Measurements from ENCODE around the gene KIAA0513.

KIAA0513 gene

GRCh38 chr16:85137323-85138072, 109.9 kb downstream of the KIAA0513 start:
- H3K36me3 ChIP-seq (ENCODE audit: control insufficient read depth, insufficient read depth, low read length) = no peaks in the 10 kb centered on the region
- H3K4me1 ChIP-seq (ENCODE audit: control insufficient read depth, insufficient read depth, low read length, poor library complexity, severe bottlenecking) = no peaks in the 10 kb centered on the region
- no peak overlapping the region for H3K27ac ChIP-seq (ENCODE audit: insufficient read depth, low read length, poor library complexity, severe bottlenecking)
- no peak overlapping the region for H3K4me3 ChIP-seq (ENCODE audit: insufficient read depth, low read depth, low read length, poor library complexity, severe bottlenecking)
- no peaks in the 10 kb centered on the region for H3K27me3 ChIP-seq (replicated peaks; ENCODE audit: control insufficient read depth, insufficient read depth, low read length, poor library complexity, severe bottlenecking)
- no peak for DNase-seq
- no peaks in the 10 kb centered on the region for H3K9me3 ChIP-seq (ENCODE audit: control insufficient read depth, low read length)

GRCh38 chr16:85138073-85138824, 110.7 kb downstream of the KIAA0513 start:
- Histone ChIP-seq H3K4me3 (ENCODE audit: insufficient read depth, low read depth, low read length, poor library complexity, severe bottlenecking) (no peak overlapping the region), H3K9me3 (ENCODE audit: control insufficient read depth, low read length) (no peaks in the 10 kb centered on the region), H3K4me1 (ENCODE audit: control insufficient read depth, insufficient read depth, low read length, poor library complexity, severe bottlenecking) (no peaks in the 10 kb centered on the region), H3K27ac (ENCODE audit: insufficient read depth, low read length, poor library complexity, severe bottlenecking) (no peak overlapping the region), H3K27me3 (replicated peaks; ENCODE audit: control insufficient read depth, insufficient read depth, low read length, poor library complexity, severe bottlenecking) (no peaks in the 10 kb centered on the region), H3K36me3 (ENCODE audit: control insufficient read depth, insufficient read depth, low read length) (no peaks in the 10 kb centered on the region)
- no peak for DNase-seq

GRCh38 chr16:85138825-85139627, 111.4 kb downstream of the KIAA0513 start:
- Histone ChIP-seq H3K4me1 (ENCODE audit: control insufficient read depth, insufficient read depth, low read length, poor library complexity, severe bottlenecking) (no peaks in the 10 kb centered on the region), H3K9me3 (ENCODE audit: control insufficient read depth, low read length) (no peaks in the 10 kb centered on the region), H3K4me3 (ENCODE audit: insufficient read depth, low read depth, low read length, poor library complexity, severe bottlenecking) (no peak overlapping the region), H3K27me3 (replicated peaks; ENCODE audit: control insufficient read depth, insufficient read depth, low read length, poor library complexity, severe bottlenecking) (no peaks in the 10 kb centered on the region), H3K27ac (ENCODE audit: insufficient read depth, low read length, poor library complexity, severe bottlenecking) (no peak overlapping the region), H3K36me3 (ENCODE audit: control insufficient read depth, insufficient read depth, low read length) (no peaks in the 10 kb centered on the region)
- DNase-seq = no peak

- H3K27ac ChIP-seq (ENCODE audit: insufficient read depth, low read length, poor library complexity, severe bottlenecking) = no peak overlapping the region
- H3K4me1 ChIP-seq (ENCODE audit: control insufficient read depth, insufficient read depth, low read length, poor library complexity, severe bottlenecking) = no peaks in the 10 kb centered on the region
- no peaks in the 10 kb centered on the region for H3K27me3 ChIP-seq (replicated peaks; ENCODE audit: control insufficient read depth, insufficient read depth, low read length, poor library complexity, severe bottlenecking)
- H3K9me3 ChIP-seq (ENCODE audit: control insufficient read depth, low read length) = no peaks in the 10 kb centered on the region
- no peak for DNase-seq
- no peak overlapping the region for H3K4me3 ChIP-seq (ENCODE audit: insufficient read depth, low read depth, low read length, poor library complexity, severe bottlenecking)
- H3K36me3 ChIP-seq (ENCODE audit: control insufficient read depth, insufficient read depth, low read length) = no peaks in the 10 kb centered on the region
Measured at GRCh38 chr16:85139881-85140339, 112.3 kb downstream of the KIAA0513 start.

- Histone ChIP-seq H3K9me3 (ENCODE audit: control insufficient read depth, low read length) (no peaks in the 10 kb centered on the region), H3K4me1 (ENCODE audit: control insufficient read depth, insufficient read depth, low read length, poor library complexity, severe bottlenecking) (no peaks in the 10 kb centered on the region), H3K27ac (ENCODE audit: insufficient read depth, low read length, poor library complexity, severe bottlenecking) (no peak overlapping the region), H3K4me3 (ENCODE audit: insufficient read depth, low read depth, low read length, poor library complexity, severe bottlenecking) (no peak overlapping the region), H3K27me3 (replicated peaks; ENCODE audit: control insufficient read depth, insufficient read depth, low read length, poor library complexity, severe bottlenecking) (no peaks in the 10 kb centered on the region), H3K36me3 (ENCODE audit: control insufficient read depth, insufficient read depth, low read length) (no peaks in the 10 kb centered on the region)
- no peak for DNase-seq
Measured at GRCh38 chr16:85140455-85141012, 112.9 kb downstream of the KIAA0513 start.

GRCh38 chr16:85141491-85142128, 114.0 kb downstream of the KIAA0513 start:
- Histone ChIP-seq H3K4me3 (ENCODE audit: insufficient read depth, low read depth, low read length, poor library complexity, severe bottlenecking) (no peak overlapping the region), H3K9me3 (ENCODE audit: control insufficient read depth, low read length) (no peaks in the 10 kb centered on the region), H3K36me3 (ENCODE audit: control insufficient read depth, insufficient read depth, low read length) (no peaks in the 10 kb centered on the region), H3K27me3 (replicated peaks; ENCODE audit: control insufficient read depth, insufficient read depth, low read length, poor library complexity, severe bottlenecking) (no peaks in the 10 kb centered on the region), H3K27ac (ENCODE audit: insufficient read depth, low read length, poor library complexity, severe bottlenecking) (no peak overlapping the region), H3K4me1 (ENCODE audit: control insufficient read depth, insufficient read depth, low read length, poor library complexity, severe bottlenecking) (no peaks in the 10 kb centered on the region)
- no peak for DNase-seq

GRCh38 chr16:85142129-85142513, 114.5 kb downstream of the KIAA0513 start:
- Histone ChIP-seq H3K36me3 (ENCODE audit: control insufficient read depth, insufficient read depth, low read length) (no peaks in the 10 kb centered on the region), H3K4me3 (ENCODE audit: insufficient read depth, low read depth, low read length, poor library complexity, severe bottlenecking) (no peak overlapping the region), H3K27ac (ENCODE audit: insufficient read depth, low read length, poor library complexity, severe bottlenecking) (no peak overlapping the region), H3K27me3 (replicated peaks; ENCODE audit: control insufficient read depth, insufficient read depth, low read length, poor library complexity, severe bottlenecking) (no peaks in the 10 kb centered on the region), H3K4me1 (ENCODE audit: control insufficient read depth, insufficient read depth, low read length, poor library complexity, severe bottlenecking) (no peaks in the 10 kb centered on the region), H3K9me3 (ENCODE audit: control insufficient read depth, low read length) (no peaks in the 10 kb centered on the region)
- DNase-seq = no peak

- no peaks in the 10 kb centered on the region for H3K36me3 ChIP-seq (ENCODE audit: control insufficient read depth, insufficient read depth, low read length)
- H3K4me1 ChIP-seq (ENCODE audit: control insufficient read depth, insufficient read depth, low read length, poor library complexity, severe bottlenecking) = no peaks in the 10 kb centered on the region
- H3K4me3 ChIP-seq (ENCODE audit: insufficient read depth, low read depth, low read length, poor library complexity, severe bottlenecking) = no peak overlapping the region
- no peak for DNase-seq
- no peak overlapping the region for H3K27ac ChIP-seq (ENCODE audit: insufficient read depth, low read length, poor library complexity, severe bottlenecking)
- no peaks in the 10 kb centered on the region for H3K27me3 ChIP-seq (replicated peaks; ENCODE audit: control insufficient read depth, insufficient read depth, low read length, poor library complexity, severe bottlenecking)
- H3K9me3 ChIP-seq (ENCODE audit: control insufficient read depth, low read length) = no peaks in the 10 kb centered on the region
Measured at GRCh38 chr16:85142771-85143211, 115.2 kb downstream of the KIAA0513 start.
